Sigmoid colon (tissue), 4 donors: ENCODE results near the gene FMNL2.

Experiments
- CTCF ChIP-seq, 4 experiments: fragments of 450-650 bp in 3 of 4; fragments of 200-600 bp in 1 of 4; IDR thresholded peaks; one replicate each; pipeline ENCODE4 v1.5.1; 2016 to 2019; ENCODE audit warnings: antibody characterized with exemption in 4 of 4, mild to moderate bottlenecking in 3 of 4, moderate library complexity in 2 of 4
- EP300 ChIP-seq, 4 donors: sonication (generic); formaldehyde crosslinking; IDR thresholded peaks; one replicate each; pipeline ENCODE4 v1.6.1; 2017; ENCODE audit warnings: antibody characterized with exemption in 4 of 4
- POLR2A ChIP-seq, 2 donors: fragments of 450-650 bp; IDR thresholded peaks; one replicate each; pipeline ENCODE4 v1.6.1; 2016; ENCODE audit warnings: antibody characterized with exemption in 2 of 2, mild to moderate bottlenecking in 2 of 2, moderate library complexity in 2 of 2
- POLR2AphosphoS5 ChIP-seq, 4 donors: sonication (generic); formaldehyde crosslinking; IDR thresholded peaks; one replicate each; pipeline ENCODE4 v1.6.1; 2017; ENCODE audit warnings: antibody characterized with exemption in 4 of 4

GRCh38 chr2:152638056-152638455 lies 303.1 kb downstream of the FMNL2 start:
- TF ChIP-seq CTCF (IDR thresholded peaks at IDR 0.05), result no peak
- no peak for TF ChIP-seq POLR2A (IDR thresholded peaks at IDR 0.05)
- TF ChIP-seq EP300 (IDR thresholded peaks at IDR 0.05), result no peak
- no peak for TF ChIP-seq POLR2AphosphoS5 (IDR thresholded peaks at IDR 0.05)
